Stimulated activated effector memory CD8-positive, alpha-beta T cell treated with anti-CD3 and anti-CD28 coated beads, Interleukin-12 subunit alpha, Interleukin-12 subunit beta, amount 100 ng/mL, for 72 hours (primary cell): ENCODE measurements around the gene LOXHD1.

Experiments used
- ATAC-seq: fragments of 150-1000 bp; cut with Tn5 transposase; 2 replicates; pipeline ENCODE4 v1.10.0; 2021
- DNase-seq, 2 donors: peaks; one replicate each; pipeline ENCODE4 v3.0.0; 2021 to 2022; ENCODE audit warnings: low spot score in 2 of 2
- H3K27ac Mint-ChIP-seq: one replicate; pipeline ENCODE4 v1.8.0; 2022; ENCODE audit warnings: mild to moderate bottlenecking, mixed read lengths
- H3K36me3 Mint-ChIP-seq: one replicate; pipeline ENCODE4 v1.8.0; 2022; ENCODE audit warnings: mild to moderate bottlenecking, mixed read lengths
- H3K4me1 Mint-ChIP-seq: one replicate; pipeline ENCODE4 v1.8.0; 2022; ENCODE audit warnings: mixed read lengths
- H3K4me3 Mint-ChIP-seq: one replicate; pipeline ENCODE4 v1.8.0; 2022; ENCODE audit warnings: mild to moderate bottlenecking, mixed read lengths
- H3K9me3 Mint-ChIP-seq: one replicate; pipeline ENCODE4 v1.8.0; 2022; ENCODE audit warnings: mixed read lengths

The LOXHD1 gene

DNA sequence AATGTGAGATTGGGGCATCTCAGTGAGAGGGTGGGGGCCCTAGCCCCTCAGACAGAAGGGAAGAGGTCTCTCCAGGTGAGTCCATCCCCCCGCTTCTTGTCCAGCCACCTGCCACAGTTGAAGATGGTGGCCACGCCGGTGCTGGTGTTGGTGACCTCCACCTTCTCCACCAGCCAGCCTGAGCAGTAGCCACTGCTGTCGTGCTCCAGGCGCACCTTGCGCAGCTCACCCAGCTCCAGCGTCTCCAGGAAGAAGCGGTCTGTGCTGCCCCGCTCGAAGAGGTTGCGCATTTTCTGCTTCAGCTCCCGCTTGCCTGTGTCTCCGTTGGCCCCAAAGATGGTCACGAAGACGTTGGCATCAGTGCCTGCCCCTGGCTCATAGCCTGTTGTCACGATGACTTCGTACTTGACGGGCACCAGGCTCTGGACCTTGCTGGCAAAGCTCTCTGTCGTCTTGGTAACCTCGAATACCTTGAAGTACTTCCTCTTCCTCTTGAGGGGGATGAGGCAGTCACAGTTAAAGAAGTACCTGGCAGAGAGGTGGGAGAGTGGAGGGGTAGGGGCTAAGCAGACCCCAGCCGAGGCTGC lies 179.5 kb downstream of the LOXHD1 start:
- no peaks in the 10 kb centered on the region for H3K36me3 Mint-ChIP-seq
- ATAC-seq (no peak), DNase-seq (no peak)
- H3K9me3 Mint-ChIP-seq: no peaks in the 10 kb centered on the region
- no peak overlapping the region for H3K4me3 Mint-ChIP-seq
- H3K4me1 Mint-ChIP-seq: peaks cover 11% of the 10 kb centered on the region
- no peak overlapping the region for H3K27ac Mint-ChIP-seq

DNA sequence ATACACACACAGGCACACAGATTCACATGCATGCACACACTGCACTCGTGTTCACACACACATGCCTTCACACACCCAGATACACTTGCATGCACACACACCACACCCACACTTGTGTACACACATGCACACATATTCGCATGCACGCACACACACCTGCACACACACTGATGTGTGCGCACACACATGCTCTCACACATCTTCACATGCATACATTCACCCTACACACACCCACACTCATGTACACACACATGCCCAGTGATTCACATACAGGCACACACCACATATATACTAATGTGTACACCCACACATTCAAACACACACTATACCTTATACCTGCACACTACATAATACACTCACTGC lies 181.6 kb downstream of the LOXHD1 start:
- DNase-seq (no peak), ATAC-seq (peak; percentile 14)
- peaks cover 11% of the 10 kb centered on the region for H3K4me1 Mint-ChIP-seq
- no peak overlapping the region for H3K4me3 Mint-ChIP-seq
- no peak overlapping the region for H3K27ac Mint-ChIP-seq
- H3K9me3 Mint-ChIP-seq: no peaks in the 10 kb centered on the region
- no peaks in the 10 kb centered on the region for H3K36me3 Mint-ChIP-seq

DNA sequence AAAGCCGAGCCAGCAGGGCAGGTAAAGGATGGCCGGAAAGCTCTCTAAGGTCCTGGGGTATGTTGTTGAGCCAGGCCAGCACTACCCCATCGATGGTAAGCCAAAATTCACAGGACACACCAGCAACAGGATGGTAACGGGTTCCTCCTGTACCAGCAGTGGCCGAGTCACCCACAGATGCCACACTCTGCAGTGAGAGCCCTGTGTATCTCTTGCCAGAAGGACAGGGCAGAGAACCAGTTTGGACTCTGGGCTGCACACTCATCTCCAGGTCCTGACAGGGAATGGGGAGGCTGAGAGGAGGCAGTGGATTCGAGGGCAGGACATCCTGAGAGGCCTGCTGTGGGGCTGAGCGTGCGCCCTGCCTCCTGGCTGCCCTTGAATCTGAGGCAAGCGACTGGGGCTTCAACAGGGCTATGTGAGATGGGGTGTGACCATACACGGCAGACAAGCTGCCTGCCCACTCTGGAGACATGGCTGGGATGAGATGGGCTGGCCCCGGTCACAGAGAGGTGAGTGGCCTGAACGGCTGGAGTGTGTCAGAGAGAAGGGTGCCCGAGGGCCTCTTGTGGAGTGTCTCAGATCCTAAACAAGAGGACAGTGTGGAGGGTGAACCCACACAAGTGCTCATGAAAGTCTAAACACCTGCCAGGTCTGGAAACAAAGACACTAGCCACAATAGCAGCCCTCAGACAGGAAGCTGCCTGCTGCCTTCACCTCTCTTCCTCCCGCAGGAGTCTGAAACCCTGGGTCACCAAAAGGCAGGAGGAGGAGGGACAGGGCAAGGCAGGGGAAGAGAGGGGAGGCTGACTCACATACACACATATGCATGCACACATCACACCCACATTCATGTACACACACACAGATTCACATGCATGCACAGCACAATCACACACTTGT lies 182.3 kb downstream of the LOXHD1 start:
- DNase-seq: no peak
- H3K4me3 Mint-ChIP-seq: no peak overlapping the region
- no peaks in the 10 kb centered on the region for H3K9me3 Mint-ChIP-seq
- H3K36me3 Mint-ChIP-seq: no peaks in the 10 kb centered on the region
- peaks cover 11% of the 10 kb centered on the region for H3K4me1 Mint-ChIP-seq
- peak; percentile 43 for ATAC-seq
- H3K27ac Mint-ChIP-seq: no peak overlapping the region

DNA sequence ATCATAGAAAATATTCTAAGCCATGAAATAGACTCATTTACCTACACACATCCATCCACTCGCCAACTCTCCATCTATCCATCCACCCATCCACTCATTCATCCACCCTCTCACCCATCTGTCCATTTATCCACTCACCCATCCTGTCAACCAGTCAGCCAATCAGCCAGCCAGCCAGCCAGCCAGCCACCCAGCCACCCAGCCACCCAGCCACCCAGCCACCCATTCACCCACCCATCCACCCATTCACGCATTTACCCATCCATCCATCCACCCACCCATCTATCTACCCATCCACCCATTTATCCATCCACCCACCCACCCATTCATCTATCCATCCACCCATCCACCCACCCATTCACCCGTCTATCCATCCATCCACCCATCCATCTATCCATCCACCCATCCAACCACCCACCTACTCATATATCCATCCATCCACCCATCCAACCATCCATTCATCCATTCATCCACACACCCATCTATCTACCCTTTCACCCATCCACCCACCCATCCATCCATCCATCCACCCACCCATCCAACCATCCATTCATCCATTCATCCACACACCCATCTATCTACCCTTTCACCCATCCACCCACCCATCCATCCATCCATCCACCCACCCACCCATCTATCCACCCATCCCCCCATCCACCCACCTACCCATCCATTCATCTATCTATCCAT lies 185.1 kb downstream of the LOXHD1 start:
- no peaks in the 10 kb centered on the region for H3K9me3 Mint-ChIP-seq
- H3K27ac Mint-ChIP-seq: no peak overlapping the region
- DNase-seq: no peak
- no peaks in the 10 kb centered on the region for H3K36me3 Mint-ChIP-seq
- ATAC-seq: no peak
- H3K4me3 Mint-ChIP-seq: no peak overlapping the region
- H3K4me1 Mint-ChIP-seq: peaks cover 11% of the 10 kb centered on the region

DNA sequence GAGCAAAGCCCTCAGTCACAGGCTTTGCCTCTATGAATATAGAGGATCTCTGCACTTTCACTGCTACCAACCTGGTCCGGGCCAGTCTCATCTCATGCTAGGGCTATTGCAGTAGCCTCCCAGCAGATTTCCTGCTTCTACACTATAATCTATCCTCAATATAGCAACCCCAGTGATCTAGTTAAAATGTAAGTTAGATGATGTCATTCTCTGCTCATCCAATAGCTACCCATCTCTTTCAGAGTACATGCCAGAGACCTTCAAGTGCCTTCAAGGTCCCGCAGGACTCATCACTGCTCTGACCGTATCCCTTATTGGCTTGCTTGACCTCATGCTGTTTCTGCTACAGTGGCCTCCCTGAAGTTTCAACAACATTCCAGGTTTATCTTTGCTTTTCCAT lies 186.3 kb downstream of the LOXHD1 start:
- Mint-ChIP-seq H3K4me3 (no peak overlapping the region), H3K36me3 (no peaks in the 10 kb centered on the region), H3K27ac (no peak overlapping the region), H3K9me3 (no peaks in the 10 kb centered on the region), H3K4me1 (peaks cover 11% of the 10 kb centered on the region)
- DNase-seq (no peak), ATAC-seq (no peak)

DNA sequence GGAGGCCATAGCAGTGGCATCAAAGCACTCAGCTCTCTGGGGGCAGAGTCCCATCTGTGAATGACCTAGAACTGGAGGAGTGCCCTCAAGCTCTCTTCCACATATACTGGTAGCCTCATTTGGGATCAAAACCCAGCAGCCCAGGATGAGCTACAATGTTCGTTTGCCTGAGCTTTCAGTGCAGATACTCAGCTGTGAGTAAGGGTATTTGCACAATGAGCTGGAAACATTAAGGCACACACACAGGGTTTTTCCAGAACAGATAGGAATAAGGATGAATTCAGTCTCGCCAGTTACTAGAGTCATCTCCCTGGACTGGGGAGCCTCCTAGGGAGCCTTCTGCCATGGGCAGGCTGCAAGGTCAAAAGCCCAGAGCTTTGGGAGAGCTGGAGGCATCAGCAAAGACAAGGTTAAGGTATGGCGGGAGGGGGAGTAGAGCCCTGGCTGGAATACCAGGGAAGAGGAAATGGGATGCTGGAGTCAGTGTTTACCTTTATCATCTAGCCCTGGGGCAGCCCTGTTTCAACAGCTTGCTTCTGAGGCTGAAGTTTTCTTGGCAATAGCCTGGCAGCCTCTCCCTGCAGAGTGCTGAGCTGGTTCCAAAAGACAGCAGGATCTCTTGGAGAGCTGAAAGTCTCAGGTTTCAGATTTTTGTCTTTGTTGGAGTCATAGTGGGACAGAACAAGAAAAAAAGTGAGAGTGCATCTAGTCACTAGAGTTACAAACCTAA lies 187.7 kb downstream of the LOXHD1 start:
- Mint-ChIP-seq H3K27ac (no peak overlapping the region), H3K4me1 (no peaks in the 10 kb centered on the region), H3K36me3 (no peaks in the 10 kb centered on the region), H3K4me3 (no peak overlapping the region), H3K9me3 (no peaks in the 10 kb centered on the region)
- no peak for DNase-seq
- ATAC-seq: no peak

DNA sequence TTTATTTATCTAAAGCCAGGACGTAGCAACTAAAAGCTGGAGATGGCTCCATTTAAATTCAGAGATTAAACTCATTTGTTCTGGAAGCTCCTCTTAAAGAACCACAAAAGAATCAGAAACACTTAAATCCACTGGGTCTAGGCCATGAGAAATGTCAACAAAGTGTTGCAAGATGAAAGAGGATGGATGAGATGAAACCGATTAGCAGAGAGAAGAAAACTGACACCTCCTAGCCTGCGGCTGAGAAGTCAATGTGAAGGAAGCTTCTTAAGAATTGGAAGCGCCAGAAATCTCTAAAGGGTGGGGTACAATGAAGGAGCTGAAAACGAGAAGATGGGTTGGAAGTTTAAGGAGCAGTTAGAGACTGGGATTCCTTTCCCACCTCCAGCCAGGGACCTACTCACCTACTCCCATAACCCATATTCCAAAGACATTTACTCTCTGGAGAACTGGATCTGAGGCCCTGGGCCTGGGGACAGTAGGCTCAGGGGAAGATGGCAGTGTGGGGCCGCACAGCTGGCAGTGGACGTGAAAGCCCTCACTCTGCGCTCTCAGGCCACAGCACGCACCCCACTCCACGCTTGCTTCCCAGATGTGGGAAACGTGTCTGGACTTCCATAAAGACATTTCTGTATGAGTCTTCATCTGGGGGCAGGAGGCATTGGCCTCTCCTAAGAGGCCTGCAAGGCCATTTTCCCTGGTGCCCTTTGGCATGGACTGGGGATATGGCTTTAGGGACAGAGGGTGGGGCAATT lies 188.4 kb downstream of the LOXHD1 start:
- H3K4me3 Mint-ChIP-seq: no peak overlapping the region
- DNase-seq (no peak), ATAC-seq (no peak)
- H3K36me3 Mint-ChIP-seq: no peaks in the 10 kb centered on the region
- H3K9me3 Mint-ChIP-seq: no peaks in the 10 kb centered on the region
- no peak overlapping the region for H3K27ac Mint-ChIP-seq
- H3K4me1 Mint-ChIP-seq: no peaks in the 10 kb centered on the region

DNA sequence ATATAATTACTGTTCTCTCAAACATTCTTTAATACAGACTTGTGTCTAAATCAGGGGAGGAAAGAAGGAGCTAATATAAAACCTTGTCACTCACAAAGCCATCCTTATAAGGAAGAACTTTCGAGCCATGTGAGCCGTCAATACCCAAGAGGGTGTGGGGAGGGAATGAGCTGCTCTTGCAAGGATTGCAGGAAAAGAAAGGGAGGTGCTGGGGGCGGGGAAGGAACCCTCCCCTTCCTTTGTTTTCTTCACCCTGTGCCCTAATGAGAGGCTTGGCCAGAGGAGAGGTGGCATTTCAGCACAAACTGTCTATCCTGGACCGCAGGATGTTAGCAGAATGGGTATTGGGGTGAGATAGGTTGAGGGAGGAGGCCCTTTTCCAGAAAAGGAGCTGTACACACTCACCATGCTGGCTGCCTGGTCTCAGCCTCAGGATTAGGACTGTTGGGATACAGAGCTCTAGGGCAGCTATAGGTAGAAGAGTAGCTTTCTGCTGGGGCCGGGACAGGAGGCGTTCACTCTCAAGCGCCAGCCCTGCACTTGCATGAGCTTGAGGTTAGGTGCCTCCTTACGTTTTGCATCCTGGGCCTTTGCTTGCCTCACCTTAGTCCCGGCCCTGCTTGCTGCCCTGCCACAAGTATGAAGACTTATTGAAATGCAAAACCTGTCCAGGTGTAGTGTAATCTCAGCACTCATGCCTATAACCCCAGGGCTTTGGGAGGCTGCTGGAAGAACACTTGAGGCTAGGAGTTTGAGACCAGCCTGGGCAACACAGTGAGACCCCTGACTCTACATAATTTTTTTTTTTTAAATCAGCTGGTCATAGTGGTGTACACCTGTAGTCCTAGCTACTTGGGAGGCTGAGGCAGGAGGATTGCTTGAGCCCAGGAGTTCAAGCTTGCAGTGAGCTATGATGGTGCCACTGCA lies 190.5 kb downstream of the LOXHD1 start:
- ATAC-seq (no peak), DNase-seq (no peak)
- no peaks in the 10 kb centered on the region for H3K9me3 Mint-ChIP-seq
- H3K4me1 Mint-ChIP-seq: no peaks in the 10 kb centered on the region
- no peaks in the 10 kb centered on the region for H3K36me3 Mint-ChIP-seq
- H3K4me3 Mint-ChIP-seq: no peak overlapping the region
- no peak overlapping the region for H3K27ac Mint-ChIP-seq

DNA sequence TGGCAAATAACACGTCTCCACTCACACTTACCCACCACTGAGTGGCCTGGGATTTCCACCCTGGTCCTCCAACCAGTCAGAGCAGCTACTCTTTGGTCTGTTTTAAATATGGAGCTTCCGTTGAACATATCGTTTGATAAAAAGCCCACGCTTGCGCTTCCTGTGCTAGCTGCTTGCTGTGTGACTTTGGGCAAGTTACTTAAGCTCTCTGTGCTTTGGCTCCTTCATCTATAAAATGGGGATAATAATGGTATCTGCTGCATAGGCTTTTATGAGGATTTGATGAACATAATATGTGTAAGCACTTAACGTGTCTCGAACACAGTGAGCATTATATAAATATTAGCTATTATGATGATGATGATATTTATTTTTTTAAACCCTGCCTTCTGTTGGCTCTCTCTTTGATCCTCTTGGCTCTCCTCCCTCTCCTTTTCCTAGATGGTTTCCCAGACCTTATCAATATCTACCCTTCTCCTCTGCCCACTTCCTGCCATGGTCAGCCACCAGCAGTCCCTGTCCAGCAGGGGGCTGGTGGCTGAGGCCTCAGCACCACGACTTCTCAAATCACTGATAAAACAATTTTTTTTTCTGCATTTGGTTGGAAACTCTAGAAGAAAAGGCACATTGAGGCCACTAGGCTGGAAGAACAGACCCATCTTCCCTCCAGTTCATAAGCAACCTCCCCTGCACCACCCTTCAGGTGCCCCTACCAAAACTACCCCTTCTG lies 191.9 kb downstream of the LOXHD1 start:
- Mint-ChIP-seq H3K9me3 (no peaks in the 10 kb centered on the region), H3K4me1 (no peaks in the 10 kb centered on the region), H3K4me3 (no peak overlapping the region), H3K27ac (no peak overlapping the region), H3K36me3 (no peaks in the 10 kb centered on the region)
- DNase-seq (no peak), ATAC-seq (no peak)

DNA sequence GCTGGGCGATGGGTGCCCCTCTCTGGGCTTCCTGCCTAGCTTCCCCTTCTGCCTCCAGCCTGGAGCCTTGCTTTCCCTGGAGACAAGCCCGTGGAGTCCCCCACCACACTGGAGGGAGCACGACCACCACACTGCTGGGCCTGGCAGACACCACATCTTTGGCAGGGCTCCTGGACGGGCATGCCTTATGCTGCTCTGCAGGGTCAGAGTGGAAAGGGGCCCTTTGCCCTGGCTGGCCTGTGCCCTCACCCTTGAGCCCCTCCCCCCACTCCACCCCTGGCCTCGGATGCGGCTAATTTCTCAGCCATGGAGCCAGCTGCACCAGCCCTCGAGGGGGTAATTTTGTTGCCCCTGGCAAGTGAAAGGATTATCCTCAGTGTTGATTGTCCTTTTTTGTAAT lies 194.5 kb downstream of the LOXHD1 start:
- ATAC-seq (peak; percentile 9), DNase-seq (no peak)
- Mint-ChIP-seq H3K4me1 (no peaks in the 10 kb centered on the region), H3K9me3 (no peaks in the 10 kb centered on the region), H3K27ac (no peak overlapping the region), H3K4me3 (no peak overlapping the region), H3K36me3 (peaks cover under 1% of the 10 kb centered on the region)

DNA sequence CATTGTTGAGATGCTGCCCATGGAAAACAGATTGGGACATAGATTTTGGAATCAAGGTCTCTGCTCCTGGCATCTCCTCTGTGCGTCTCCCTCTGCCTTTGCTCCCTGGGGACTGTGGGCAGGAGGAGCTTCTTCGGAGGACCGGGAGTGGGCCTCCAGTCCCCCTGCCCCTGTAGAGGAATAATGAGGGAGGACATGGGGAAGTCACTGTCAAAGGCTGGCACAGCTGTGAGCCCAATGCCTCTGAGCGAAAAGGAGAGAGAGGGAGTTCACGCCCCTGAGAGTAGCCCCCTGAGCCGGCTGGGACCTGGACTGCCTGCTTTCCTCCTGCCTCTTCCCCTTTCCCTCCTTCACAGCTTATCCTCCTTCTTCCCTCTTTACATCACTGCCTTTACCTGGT lies 195.0 kb downstream of the LOXHD1 start:
- H3K4me3 Mint-ChIP-seq: no peak overlapping the region

DNA sequence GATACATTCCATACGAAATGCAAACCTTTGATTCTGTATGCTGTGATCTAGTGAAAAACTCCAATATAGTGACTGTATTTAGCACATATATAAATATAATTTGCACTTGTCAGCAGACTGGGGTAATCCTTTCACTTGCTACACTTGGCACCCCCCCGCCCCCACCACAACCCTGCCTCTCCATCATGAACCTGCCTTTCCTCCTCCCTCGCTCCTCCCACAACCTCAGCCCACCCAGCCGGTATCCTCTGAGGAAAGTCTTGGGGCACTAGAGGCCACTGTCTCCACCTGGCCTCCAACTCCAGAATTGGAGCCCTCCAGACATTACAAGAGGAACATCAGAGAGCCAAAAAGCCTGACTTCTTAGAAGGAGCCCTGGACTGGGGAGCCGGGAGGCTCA lies 196.3 kb downstream of the LOXHD1 start:
- Mint-ChIP-seq H3K9me3 (no peaks in the 10 kb centered on the region), H3K4me1 (no peaks in the 10 kb centered on the region), H3K27ac (no peak overlapping the region), H3K36me3 (peaks cover 9% of the 10 kb centered on the region), H3K4me3 (no peak overlapping the region)
- no peak for ATAC-seq
- no peak for DNase-seq

More for the DNA sequence above, 195.0 kb downstream of the LOXHD1 start:
- Mint-ChIP-seq H3K27ac (no peak overlapping the region), H3K36me3 (peaks cover 4% of the 10 kb centered on the region), H3K4me1 (no peaks in the 10 kb centered on the region), H3K9me3 (no peaks in the 10 kb centered on the region)
- ATAC-seq (no peak), DNase-seq (no peak)

DNA sequence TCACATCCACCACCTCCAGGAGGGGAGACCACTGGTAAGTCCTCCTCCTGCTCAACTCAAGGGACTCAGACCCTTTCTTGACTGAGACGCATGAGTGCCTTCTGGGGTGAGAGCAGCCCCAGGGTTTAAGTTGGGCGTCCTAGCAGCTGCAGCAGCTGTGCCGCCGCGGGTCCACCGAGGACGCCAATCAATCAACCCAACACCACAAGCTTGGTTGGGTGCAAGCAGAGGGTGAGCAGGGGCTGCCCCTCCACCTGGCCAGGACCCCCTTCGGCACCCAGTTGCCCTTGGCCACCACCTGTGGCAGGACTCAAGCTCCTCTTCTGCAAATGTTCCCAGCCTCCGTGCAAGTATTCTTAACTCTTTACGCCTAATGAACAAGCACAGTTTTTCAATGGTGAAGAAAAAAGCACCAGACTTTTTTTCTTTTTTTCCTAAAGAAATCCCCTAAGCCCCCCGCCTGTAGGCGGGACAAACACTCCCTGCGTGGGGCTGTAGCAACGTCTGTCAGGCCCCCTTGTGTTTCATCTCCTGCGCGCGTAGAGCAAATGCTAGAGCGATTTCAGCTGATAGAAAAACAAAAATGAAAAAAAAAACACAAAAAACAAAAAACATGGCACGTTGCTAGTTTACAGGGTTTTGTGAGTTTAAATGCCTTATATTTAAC lies 197.1 kb downstream of the LOXHD1 start:
- Mint-ChIP-seq H3K27ac (no peak overlapping the region), H3K4me3 (no peak overlapping the region), H3K4me1 (no peaks in the 10 kb centered on the region), H3K9me3 (no peaks in the 10 kb centered on the region), H3K36me3 (peaks cover 14% of the 10 kb centered on the region)
- ATAC-seq (no peak), DNase-seq (no peak)
